ENCODE results near the gene IDH3G.

DNA sequence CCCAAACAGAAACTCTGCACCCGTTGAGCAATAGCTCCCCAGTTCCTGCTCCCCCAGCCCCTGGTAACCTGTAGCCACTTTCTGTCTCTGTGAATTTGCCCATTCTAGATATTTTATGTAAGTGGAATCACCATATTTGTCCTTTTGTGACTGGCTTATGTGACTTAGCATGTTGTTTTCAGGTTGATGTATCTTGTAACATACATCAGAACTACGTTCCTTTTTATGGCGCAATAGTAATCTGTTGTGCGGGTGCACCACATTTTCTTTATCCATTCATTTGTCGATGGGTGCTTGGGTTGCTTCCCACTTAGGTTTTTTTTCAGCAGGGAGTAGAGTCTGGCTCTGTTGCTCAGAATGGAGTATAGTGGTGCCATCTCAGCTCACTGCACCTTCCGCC, 42.7 kb upstream of the IDH3G start:
- TF ChIP-seq, protein P1, sequence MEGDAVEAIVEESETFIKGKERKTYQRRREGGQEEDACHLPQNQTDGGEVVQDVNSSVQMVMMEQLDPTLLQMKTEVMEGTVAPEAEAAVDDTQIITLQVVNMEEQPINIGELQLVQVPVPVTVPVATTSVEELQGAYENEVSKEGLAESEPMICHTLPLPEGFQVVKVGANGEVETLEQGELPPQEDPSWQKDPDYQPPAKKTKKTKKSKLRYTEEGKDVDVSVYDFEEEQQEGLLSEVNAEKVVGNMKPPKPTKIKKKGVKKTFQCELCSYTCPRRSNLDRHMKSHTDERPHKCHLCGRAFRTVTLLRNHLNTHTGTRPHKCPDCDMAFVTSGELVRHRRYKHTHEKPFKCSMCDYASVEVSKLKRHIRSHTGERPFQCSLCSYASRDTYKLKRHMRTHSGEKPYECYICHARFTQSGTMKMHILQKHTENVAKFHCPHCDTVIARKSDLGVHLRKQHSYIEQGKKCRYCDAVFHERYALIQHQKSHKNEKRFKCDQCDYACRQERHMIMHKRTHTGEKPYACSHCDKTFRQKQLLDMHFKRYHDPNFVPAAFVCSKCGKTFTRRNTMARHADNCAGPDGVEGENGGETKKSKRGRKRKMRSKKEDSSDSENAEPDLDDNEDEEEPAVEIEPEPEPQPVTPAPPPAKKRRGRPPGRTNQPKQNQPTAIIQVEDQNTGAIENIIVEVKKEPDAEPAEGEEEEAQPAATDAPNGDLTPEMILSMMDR (IDR thresholded peaks at IDR 0.05; ENCODE audit: low read depth, low read length, poor library complexity, severe bottlenecking): no peak
- no peak for TF ChIP-seq EZH2phosphoT487 (IDR thresholded peaks at IDR 0.05; ENCODE audit: borderline replicate concordance, low read length)

Data from DOHH2 (cell line).